ENCODE data around the gene GPRIN1.

DNA sequence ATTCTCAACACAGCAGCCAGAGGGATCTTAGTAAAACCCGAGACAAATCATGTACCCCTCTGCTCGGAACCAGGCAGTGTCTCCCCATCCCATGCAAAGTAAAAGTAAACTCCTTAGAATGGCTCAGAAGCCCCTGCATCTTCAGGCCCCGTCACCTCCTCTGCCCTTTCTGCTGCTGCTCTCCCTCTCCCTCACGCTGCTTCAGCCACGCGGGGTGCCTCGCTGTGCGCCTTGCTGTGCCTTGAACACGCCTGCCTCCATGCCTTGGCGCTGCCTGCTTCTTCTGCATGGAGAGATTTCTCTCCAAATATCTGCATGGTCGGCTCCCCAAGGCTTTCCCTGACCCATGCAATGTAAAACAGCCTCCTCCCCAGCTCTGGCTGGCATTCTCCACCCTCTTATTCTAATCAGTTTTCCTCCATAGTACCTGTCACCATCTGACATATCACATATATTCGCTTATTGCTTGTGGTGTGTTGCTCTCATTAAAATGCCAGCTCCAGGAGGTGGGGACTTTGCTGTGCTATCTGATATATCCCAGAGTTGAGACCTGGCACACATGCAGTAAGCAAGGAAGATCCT is 8.0 kb downstream of the GPRIN1 start:
- TF ChIP-seq, protein P1, sequence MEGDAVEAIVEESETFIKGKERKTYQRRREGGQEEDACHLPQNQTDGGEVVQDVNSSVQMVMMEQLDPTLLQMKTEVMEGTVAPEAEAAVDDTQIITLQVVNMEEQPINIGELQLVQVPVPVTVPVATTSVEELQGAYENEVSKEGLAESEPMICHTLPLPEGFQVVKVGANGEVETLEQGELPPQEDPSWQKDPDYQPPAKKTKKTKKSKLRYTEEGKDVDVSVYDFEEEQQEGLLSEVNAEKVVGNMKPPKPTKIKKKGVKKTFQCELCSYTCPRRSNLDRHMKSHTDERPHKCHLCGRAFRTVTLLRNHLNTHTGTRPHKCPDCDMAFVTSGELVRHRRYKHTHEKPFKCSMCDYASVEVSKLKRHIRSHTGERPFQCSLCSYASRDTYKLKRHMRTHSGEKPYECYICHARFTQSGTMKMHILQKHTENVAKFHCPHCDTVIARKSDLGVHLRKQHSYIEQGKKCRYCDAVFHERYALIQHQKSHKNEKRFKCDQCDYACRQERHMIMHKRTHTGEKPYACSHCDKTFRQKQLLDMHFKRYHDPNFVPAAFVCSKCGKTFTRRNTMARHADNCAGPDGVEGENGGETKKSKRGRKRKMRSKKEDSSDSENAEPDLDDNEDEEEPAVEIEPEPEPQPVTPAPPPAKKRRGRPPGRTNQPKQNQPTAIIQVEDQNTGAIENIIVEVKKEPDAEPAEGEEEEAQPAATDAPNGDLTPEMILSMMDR (IDR thresholded peaks at IDR 0.05): no peak
- no peak for TF ChIP-seq POLR2A (IDR thresholded peaks at IDR 0.05)
